ENCODE data around the gene PEG3. TPM values are rescaled to one million over a fixed set of nuclear protein-coding genes. Genes with fewer than 3 reads are reported as not detected.

PEG3 gene
- total and polyA plus RNA-seq, 2 of the 4 experiments (the other 2 are of a cell fraction): not detected

- BruUV-seq (replicated peaks): no TSS peak
- H4K5ac ChIP-seq (ENCODE audit: low read depth, low read length): no peak overlapping the region
- in situ Hi-C loops (cut with MboI; ENCODE audit: low sequenced_read_pairs): no loop called here
Observed at GRCh38 chr19:56808717-56809392, 31.7 kb downstream of the PEG3 start.

More at GRCh38 chr19:56808717-56809392, 31.7 kb downstream of the PEG3 start:
- no peak overlapping the region for H3K4me3 ChIP-seq (ENCODE audit: insufficient read depth, low read depth, low read length)
- H2AK5ac ChIP-seq (ENCODE audit: low read depth, low read length): no peak overlapping the region
- H4K8ac ChIP-seq (ENCODE audit: low read depth in 2 of 2, low read length in 2 of 2): no peak overlapping the region
- peaks cover 39% of the 10 kb centered on the region for H3K9me3 ChIP-seq (ENCODE audit: control insufficient read depth, insufficient read depth, low read length)
- intact Hi-C loops (cut with micrococcal nuclease): no loop called here
- WGBS, 2 experiments (ENCODE audit: extremely low coverage in 2 of 2, insufficient read length in 1 of 2): no CpG with 5 or more reads among the region's 3 CpGs
- no peak overlapping the region for H2BK20ac ChIP-seq (ENCODE audit: low read depth, low read length)
- no peak overlapping the region for H2BK15ac ChIP-seq (ENCODE audit: low read depth, low read length)
- no peak overlapping the region for H3K18ac ChIP-seq (ENCODE audit: low read depth, low read length)
- no peak overlapping the region for H4K91ac ChIP-seq (ENCODE audit: insufficient read depth, low read depth, low read length)
- no peak overlapping the region for H2BK120ac ChIP-seq (ENCODE audit: low read depth, low read length)
- no peak overlapping the region for H3K9ac ChIP-seq (ENCODE audit: low read depth, low read length)
- no peak overlapping the region for H2BK5ac ChIP-seq (ENCODE audit: low read depth, low read length, poor library complexity, severe bottlenecking)
- ATAC-seq (ENCODE audit: low read depth) (no peak), DNase-seq (no peak)
- H3K4me1 ChIP-seq (ENCODE audit: control insufficient read depth, insufficient read depth, low read length): no peaks in the 10 kb centered on the region
- no peaks in the 10 kb centered on the region for H3K27me3 ChIP-seq (ENCODE audit: control insufficient read depth, insufficient read depth, low read length)
- H3K27ac ChIP-seq (ENCODE audit: insufficient read depth, low read length): no peak overlapping the region
- dilution Hi-C loops (cut with HindIII; ENCODE audit: low sequenced_read_pairs, unreplicated experiment): no loop called here
- no peak for TF ChIP-seq BHLHE40 (IDR thresholded peaks at IDR 0.05; ENCODE audit: low read depth, low read length)
- no peak for TF ChIP-seq RCOR1 (IDR thresholded peaks at IDR 0.05; ENCODE audit: insufficient replicate concordance, low read length)
- POLR2A ChIA-PET (ENCODE audit: unreplicated experiment): no interaction called here
- H3K23ac ChIP-seq (ENCODE audit: low read depth, low read length): no peak overlapping the region
- no peak overlapping the region for H3K4me2 ChIP-seq (ENCODE audit: low read depth, low read length)
- H4K20me1 ChIP-seq (ENCODE audit: insufficient read depth, low read length): no peaks in the 10 kb centered on the region
- H2AK9ac ChIP-seq (replicated peaks; ENCODE audit: low read depth, low read length, poor library complexity): no peak overlapping the region
- no peaks in the 10 kb centered on the region for H3K36me3 ChIP-seq (ENCODE audit: control insufficient read depth, insufficient read depth, low read length)
- CTCF ChIA-PET: no interaction called here
- H3K79me1 ChIP-seq (ENCODE audit: low read depth in 1 of 2, low read length in 2 of 2): no peaks in the 10 kb centered on the region
- H3K14ac ChIP-seq (replicated peaks; ENCODE audit: low read depth, low read length): no peak overlapping the region
- no peak overlapping the region for H3K56ac ChIP-seq (ENCODE audit: extremely low read depth, insufficient read depth, low read length)
- H2AFZ ChIP-seq (replicated peaks; ENCODE audit: low read length, poor library complexity): no peak overlapping the region
- no peak overlapping the region for H3K4ac ChIP-seq (ENCODE audit: low read depth, low read length)
- H3K9me1 ChIP-seq (ENCODE audit: insufficient read depth, low read length): no peaks in the 10 kb centered on the region

All from IMR-90 (cell line).